DMS153 (cell line): ENCODE data around the gene PCDHB9.
"Not testable (repeated sequence)": the region's sequence is repeated elsewhere in the genome, so short reads cannot be mapped to it uniquely, and the experiment has no call there.

Experiments
- DNase-seq: peaks from one replicate; lab custom pipeline; 2025; lab: John Stamatoyannopoulos, UW

PCDHB9 gene

DNA sequence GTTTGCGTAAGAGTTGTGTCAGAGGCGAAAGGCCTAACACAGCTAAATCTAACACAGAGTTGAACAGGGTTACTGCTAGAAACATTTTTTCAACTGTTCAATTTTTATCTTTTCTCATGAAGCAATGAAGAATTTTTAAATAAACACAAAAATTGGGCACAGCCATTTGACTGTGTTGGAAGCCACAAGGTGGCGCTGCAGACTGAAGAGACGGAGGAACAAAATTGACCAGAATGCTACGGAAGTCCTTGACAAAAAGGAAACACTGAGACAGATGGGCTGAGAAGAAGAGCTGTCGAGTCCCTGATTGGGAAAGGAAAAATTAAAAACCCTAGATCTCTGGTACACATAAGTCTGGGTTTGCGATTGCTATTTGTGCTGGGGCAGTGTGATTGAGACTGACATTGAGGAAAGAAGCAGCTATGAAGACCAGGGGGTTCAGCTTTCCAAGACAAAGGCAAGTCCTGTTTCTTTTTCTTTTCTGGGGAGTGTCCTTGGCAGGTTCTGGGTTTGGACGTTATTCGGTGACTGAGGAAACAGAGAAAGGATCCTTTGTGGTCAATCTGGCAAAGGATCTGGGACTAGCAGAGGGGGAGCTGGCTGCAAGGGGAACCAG, at the start of gene PCDHB9:
Gene PCDHB9 (plus strand): TSS at position 265 of the 616 bp plus-strand sequence. CDS start 158 bp downstream, at position 423.
- no peak for DNase-seq

DNA sequence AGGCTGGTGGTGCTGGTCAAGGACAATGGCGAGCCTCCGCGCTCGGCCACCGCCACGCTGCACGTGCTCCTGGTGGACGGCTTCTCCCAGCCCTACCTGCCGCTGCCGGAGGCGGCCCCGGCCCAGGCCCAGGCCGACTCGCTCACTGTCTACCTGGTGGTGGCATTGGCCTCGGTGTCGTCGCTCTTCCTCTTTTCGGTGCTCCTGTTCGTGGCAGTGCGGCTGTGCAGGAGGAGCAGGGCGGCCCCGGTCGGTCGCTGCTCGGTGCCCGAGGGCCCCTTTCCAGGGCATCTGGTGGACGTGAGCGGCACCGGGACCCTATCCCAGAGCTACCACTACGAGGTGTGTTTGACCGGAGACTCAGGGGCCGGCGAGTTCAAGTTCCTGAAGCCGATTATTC, 49.6 kb upstream of the PCDHB9 start:
- DNase-seq: not testable (repeated sequence)

DNA sequence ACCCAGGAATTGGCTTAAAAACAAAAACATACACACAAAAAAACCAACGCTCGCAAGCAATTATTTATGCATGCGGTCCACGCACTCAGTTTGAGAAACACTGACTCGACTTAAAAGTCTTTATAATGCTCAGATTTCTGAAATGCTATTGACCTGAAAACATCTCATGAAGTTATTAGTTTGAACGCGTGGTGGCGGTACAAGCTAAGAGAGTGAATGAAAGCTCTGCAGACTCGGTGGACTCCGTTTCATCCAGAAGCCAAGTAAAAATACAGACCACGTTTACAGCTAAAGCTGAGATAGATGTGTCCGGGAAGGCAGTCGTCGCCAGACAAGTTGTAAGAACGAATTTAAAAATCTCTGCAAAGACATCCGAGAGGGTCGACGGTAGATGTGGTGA, 37.1 kb upstream of the PCDHB9 start, which contains the start of gene PCDHB6:
Gene PCDHB6 (plus strand): TSS at position 246 of the 400 bp plus-strand sequence. CDS start 201 bp downstream, outside the sequence.
- DNase-seq: no peak

DNA sequence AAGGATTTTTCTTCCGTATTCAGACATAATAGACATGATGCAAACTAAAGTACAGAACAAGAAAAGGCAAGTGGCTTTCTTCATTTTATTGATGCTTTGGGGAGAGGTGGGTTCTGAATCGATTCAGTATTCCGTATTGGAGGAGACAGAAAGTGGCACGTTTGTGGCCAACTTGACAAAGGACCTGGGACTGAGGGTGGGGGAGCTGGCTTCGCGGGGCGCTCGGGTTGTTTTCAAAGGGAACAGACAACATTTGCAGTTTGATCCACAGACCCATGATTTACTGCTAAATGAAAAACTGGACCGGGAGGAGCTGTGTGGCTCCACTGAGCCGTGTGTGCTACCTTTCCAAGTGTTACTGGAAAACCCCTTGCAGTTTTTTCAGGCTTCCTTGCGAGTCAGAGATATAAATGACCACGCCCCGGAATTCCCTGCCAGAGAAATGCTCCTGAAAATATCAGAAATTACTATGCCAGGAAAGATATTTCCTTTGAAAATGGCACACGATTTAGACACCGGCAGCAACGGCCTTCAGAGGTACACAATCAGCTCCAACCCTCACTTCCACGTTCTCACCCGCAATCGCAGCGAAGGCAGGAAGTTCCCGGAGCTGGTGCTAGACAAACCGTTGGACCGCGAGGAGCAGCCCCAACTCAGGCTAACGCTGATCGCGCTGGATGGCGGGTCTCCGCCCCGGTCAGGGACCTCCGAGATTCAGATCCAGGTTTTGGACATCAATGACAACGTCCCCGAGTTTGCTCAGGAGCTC, 36.6 kb upstream of the PCDHB9 start:
- no peak for DNase-seq

DNA sequence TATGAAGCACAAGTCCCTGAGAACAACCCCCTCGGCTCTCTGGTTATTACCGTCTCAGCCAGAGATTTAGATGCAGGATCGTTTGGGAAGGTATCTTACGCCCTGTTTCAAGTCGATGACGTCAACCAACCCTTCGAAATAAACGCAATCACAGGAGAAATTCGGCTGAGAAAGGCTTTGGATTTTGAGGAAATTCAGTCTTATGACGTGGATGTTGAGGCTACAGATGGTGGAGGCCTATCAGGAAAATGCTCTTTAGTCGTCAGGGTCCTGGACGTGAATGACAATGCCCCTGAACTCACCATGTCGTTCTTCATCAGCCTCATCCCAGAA, 36.0 kb upstream of the PCDHB9 start:
- DNase-seq: no peak

DNA sequence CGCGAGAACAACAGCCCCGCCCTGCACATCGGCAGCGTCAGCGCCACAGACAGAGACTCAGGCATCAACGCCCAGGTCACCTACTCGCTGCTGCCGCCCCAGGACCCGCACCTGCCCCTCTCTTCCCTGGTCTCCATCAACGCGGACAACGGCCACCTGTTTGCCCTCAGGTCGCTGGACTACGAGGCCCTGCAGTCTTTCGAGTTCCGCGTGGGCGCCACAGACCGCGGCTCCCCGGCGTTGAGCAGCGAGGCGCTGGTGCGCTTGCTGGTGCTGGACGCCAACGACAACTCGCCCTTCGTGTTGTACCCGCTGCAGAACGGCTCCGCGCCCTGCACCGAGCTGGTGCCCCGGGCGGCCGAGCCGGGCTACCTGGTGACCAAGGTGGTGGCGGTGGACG, 35.3 kb upstream of the PCDHB9 start:
- not testable (repeated sequence) for DNase-seq

DNA sequence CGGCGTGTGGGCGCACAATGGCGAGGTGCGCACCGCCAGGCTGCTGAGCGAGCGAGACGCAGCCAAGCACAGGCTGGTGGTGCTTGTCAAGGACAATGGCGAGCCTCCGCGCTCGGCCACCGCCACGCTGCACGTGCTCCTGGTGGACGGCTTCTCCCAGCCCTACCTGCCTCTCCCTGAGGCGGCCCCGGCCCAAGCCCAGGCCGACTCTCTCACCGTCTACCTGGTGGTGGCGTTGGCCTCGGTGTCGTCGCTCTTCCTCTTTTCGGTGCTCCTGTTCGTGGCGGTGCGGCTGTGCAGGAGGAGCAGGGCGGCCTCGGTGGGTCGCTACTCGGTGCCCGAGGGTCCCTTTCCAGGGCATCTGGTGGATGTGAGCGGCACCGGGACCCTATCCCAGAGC, 34.9 kb upstream of the PCDHB9 start:
- DNase-seq: not testable (repeated sequence)

DNA sequence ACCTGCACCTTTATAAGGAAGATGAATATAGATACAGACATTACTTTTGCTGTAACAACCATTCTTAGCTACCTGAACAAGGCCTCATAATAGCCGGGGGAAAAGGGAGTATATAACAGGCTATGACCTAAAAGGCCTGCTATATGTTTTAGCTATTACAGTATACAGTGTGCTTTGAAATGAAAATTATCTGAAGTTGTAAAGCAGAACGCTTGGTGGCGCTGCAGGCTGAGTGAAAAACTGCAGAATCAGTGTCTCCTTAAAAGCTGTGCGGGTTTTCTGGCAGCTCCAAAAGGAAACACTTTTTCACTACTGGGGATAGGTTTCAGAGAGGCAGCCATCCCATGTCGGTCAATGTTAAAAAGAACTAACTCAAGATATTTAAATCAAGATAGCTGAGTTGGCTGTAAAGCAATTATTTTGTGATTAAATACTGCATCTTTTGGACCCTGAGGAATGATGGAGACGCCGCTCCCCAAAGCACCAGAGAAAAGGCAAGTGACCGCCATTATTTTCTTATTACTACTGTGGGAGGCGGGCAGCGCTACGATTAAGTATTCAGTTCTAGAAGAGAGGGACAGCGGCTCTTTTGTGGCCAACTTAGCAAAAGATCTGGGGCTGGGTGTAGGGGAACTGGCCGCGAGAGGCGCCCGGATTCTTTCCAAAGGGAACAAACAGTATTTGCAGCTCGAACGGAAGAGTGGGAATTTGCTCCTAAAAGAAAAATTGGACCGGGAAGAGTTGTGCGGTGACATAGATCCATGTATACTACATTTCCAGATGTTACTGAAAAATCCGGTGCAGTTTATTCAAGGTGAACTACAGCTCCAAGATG, 31.2 kb upstream of the PCDHB9 start:
- no peak for DNase-seq

DNA sequence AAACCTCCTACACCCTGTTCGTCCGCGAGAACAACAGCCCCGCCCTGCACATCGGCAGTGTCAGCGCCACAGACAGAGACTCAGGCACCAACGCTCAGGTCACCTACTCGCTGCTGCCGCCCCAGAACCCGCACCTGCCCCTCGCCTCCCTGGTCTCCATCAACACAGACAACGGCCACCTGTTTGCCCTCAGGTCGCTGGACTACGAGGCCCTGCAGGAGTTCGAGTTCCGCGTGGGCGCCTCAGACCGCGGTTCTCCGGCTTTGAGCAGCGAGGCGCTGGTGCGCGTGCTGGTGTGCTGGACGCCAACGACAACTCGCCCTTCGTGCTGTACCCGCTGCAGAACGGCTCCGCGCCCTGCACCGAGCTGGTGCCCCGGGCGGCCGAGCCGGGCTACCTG, 29.6 kb upstream of the PCDHB9 start:
- DNase-seq: not testable (repeated sequence)

DNA sequence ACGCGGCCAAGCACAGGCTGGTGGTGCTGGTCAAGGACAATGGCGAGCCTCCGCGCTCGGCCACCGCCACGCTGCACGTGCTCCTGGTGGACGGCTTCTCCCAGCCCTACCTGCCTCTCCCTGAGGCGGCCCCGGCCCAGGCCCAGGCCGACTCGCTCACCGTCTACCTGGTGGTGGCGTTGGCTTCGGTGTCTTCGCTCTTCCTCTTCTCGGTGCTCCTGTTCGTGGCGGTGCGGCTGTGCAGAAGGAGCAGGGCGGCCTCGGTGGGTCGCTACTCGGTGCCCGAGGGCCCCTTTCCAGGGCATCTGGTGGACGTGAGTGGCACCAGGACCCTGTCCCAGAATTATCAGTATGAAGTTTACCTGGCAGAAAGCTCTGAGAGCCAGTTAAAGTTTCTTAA, 29.1 kb upstream of the PCDHB9 start:
- DNase-seq: not testable (repeated sequence)

DNA sequence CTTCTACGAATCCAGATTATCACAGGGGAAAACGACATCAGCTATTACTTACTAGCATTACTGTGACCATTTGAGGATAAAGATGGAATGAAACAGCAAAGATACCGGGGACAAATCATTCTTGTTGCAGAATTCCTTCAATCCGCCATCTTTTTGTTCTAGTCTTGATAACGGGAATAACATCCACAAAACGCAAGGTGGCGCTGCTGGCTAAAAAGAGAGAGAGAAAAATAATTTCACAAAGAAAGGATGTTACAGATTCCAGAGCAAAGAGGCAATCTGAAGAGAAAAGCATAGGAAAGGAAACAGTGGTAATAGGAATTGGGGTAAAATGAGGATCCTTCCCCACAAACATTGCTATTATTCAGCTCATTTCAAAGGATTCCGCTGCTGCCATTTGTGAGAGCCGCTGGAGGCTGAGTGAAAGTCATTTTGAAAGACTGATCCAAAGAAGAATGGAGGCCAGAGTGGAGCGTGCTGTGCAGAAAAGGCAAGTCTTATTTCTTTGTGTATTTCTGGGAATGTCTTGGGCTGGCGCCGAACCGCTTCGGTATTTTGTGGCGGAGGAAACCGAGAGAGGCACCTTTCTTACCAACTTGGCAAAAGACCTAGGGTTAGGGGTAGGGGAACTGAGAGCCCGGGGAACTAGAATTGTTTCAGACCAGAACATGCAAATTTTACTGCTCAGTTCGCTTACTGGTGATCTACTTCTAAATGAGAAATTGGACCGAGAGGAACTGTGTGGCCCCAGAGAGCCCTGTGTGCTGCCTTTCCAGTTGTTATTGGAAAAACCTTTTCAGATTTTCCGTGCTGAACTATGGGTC, 14.4 kb upstream of the PCDHB9 start, which contains the start of gene PCDHB7:
Gene PCDHB7 (plus strand): TSS at position 264 of the 824 bp plus-strand sequence. CDS start 192 bp downstream, at position 456.
- DNase-seq: no peak

DNA sequence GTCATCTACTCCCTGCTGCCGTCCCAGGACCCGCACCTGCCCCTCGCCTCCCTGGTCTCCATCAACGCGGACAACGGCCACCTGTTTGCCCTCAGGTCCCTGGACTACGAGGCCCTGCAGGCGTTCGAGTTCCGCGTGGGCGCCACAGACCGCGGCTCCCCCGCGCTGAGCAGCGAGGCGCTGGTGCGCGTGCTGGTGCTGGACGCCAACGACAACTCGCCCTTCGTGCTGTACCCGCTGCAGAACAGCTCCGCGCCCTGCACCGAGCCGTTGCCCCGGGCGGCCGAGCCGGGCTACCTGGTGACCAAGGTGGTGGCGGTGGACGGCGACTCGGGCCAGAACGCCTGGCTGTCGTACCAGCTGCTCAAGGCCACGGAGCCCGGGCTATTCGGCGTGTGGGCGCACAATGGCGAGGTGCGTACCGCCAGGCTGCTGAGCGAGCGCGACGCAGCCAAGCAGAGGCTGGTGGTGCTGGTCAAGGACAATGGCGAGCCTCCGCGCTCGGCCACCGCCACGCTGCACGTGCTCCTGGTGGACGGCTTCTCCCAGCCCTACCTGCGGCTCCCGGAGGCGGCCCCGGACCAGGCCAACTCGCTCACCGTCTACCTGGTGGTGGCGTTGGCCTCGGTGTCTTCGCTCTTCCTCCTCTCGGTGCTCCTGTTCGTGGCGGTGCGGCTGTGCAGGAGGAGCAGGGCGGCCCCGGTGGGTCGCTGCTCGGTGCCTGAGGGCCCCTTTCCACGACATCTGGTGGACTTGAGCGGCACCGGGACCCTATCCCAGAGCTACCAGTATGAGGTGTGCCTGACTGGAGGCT, 12.5 kb upstream of the PCDHB9 start:
- DNase-seq: not testable (repeated sequence)

DNA sequence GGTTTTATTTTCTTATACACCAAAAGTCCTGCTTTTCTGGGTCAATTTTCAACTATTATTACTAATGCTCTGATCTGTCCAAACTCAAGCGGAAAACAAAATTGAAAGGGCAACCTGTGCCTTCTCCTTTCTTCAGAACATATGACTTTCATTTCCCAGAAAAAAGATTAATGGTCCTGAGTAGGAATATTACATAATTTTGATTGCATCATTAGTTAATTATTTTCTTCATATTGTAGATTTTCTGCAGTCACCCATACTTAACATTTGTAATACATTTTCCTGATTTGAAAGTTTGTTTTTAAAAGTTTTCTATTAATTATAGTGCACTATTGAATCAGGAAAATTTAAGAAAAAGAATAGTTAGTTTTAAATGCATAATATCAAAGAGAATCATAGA, 11.0 kb upstream of the PCDHB9 start:
- no peak for DNase-seq

DNA sequence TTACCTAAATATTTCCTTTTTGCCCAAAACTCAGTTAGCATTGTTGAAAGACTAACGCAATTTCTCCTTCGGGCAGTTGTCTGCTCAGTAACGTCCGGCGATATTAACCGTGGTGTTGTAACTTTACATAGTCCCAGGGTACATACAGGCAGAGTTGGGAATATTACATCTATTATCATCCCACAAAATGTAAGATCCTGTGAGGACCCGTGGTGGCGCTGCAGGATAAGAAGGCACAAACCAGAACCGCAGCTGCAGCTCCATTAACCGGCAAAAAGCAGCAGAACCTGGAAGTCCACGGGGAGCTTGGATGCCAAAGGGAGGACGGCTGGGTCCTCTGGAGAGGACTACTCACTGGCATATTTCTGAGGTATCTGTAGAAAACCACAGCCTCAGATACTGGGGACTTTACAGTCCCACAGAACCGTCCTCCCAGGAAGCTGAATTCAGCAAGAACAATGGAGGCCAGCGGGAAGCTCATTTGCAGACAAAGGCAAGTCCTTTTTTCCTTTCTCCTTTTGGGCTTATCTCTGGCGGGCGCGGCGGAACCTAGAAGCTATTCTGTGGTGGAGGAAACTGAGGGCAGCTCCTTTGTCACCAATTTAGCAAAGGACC, 9.3 kb upstream of the PCDHB9 start, which contains the start of gene PCDHB8:
Gene PCDHB8 (plus strand): TSS at position 214 of the 615 bp plus-strand sequence. CDS start 245 bp downstream, at position 459.
- DNase-seq: peak; percentile 18

DNA sequence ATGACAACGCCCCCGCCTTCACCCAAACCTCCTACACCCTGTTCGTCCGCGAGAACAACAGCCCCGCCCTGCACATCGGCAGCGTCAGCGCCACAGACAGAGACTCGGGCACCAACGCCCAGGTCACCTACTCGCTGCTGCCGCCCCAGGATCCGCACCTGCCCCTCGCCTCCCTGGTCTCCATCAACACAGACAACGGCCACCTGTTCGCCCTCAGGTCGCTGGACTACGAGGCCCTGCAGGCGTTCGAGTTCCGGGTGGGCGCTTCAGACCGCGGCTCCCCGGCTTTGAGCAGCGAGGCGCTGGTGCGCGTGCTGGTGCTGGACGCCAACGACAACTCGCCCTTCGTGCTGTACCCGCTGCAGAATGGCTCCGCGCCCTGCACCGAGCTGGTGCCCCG, 7.6 kb upstream of the PCDHB9 start:
- DNase-seq: not testable (repeated sequence)

DNA sequence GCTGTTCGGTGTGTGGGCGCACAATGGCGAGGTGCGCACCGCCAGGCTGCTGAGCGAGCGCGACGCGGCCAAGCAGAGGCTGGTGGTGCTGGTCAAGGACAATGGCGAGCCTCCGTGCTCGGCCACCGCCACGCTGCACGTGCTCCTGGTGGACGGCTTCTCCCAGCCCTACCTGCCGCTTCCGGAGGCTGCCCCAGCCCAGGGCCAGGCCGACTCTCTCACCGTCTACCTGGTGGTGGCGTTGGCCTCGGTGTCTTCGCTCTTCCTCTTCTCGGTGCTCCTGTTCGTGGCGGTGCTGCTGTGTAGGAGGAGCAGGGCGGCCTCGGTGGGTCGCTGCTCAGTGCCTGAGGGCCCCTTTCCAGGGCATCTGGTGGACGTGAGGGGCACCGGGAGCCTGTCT, 7.1 kb upstream of the PCDHB9 start:
- DNase-seq: not testable (repeated sequence)

DNA sequence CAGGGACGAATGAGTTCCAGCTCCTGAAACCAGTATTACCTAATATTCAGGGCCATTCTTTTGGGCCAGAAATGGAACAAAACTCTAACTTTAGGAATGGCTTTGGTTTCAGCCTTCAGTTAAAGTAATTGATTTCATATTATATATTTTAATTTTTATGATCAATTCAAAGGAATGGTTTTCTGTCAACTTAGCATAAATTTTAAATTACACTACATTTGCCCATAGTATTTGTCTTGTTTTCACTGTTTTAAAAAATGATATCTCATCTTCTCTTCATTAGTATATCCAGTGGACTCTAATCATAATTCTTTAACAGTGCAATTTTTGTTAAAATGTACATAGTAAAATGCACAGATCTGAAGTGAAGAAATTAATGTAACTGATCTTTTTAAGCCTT, 6.6 kb upstream of the PCDHB9 start:
- no peak for DNase-seq

DNA sequence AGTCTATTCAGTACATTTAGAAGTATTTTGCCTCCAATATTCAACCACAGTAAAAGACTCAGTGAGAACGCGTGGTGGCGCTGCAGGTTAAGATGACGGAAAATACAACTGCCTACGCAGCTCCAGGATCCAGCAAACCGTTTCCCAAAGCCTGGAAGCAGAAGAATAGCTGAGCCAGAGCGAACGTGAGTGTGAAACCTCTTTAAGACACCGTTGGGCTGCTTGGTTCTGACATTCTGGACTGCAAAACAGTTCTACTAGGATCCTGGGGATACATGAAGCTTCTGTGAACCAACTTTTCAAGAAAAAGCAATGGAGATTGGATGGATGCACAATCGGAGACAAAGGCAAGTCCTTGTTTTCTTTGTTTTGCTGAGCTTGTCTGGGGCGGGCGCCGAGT, 4.7 kb upstream of the PCDHB9 start, which contains the start of gene PCDHB16:
Gene PCDHB16 (plus strand): TSS at position 140 of the 400 bp plus-strand sequence. CDS start 173 bp downstream, at position 313.
- DNase-seq: no peak

DNA sequence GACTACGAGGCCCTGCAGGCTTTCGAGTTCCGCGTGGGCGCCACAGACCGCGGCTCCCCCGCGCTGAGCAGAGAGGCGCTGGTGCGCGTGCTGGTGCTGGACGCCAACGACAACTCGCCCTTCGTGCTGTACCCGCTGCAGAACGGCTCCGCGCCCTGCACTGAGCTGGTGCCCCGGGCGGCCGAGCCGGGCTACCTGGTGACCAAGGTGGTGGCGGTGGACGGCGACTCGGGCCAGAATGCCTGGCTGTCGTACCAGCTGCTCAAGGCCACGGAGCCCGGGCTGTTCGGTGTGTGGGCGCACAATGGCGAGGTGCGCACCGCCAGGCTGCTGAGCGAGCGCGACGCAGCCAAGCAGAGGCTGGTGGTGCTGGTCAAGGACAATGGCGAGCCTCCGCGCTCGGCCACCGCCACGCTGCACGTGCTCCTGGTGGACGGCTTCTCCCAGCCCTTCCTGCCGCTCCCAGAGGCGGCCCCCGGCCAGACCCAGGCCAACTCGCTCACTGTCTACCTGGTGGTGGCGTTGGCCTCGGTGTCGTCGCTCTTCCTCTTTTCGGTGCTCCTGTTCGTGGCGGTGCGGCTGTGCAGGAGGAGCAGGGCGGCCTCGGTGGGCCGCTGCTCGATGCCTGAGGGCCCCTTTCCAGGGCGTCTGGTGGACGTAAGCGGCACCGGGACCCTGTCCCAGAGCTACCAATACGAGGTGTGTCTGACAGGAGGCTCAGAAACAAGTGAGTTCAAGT, 2.7 kb upstream of the PCDHB9 start:
- DNase-seq: not testable (repeated sequence)
